Measurements from ENCODE around the gene NBPF1.
"Not testable (repeated sequence)": the region's sequence is repeated elsewhere in the genome, so short reads cannot be mapped to it uniquely, and the experiment has no call there.

The NBPF1 gene

GRCh38 chr1:16607853-16608815 lies 5.2 kb downstream of the NBPF1 start:
- DNase-seq (ENCODE audit: low spot score): not testable (repeated sequence)

GRCh38 chr1:16607433-16607851 lies 5.9 kb downstream of the NBPF1 start:
- no peak for DNase-seq (ENCODE audit: low spot score)

GRCh38 chr1:16606666-16607432 lies 6.5 kb downstream of the NBPF1 start:
- not testable (repeated sequence) for DNase-seq (ENCODE audit: low spot score)

GRCh38 chr1:16605532-16606505 lies 7.5 kb downstream of the NBPF1 start:
- no peak for DNase-seq (ENCODE audit: low spot score)

GRCh38 chr1:16605213-16605525 lies 8.2 kb downstream of the NBPF1 start:
- no peak for DNase-seq (ENCODE audit: low spot score)

- DNase-seq (ENCODE audit: low spot score): not testable (repeated sequence)
Measured at GRCh38 chr1:16604514-16605212, 8.7 kb downstream of the NBPF1 start.

- not testable (repeated sequence) for DNase-seq (ENCODE audit: low spot score)
Measured at GRCh38 chr1:16603623-16604022, 9.7 kb downstream of the NBPF1 start.

GRCh38 chr1:16602336-16603011 lies 10.9 kb downstream of the NBPF1 start:
- DNase-seq (ENCODE audit: low spot score): not testable (repeated sequence)

GRCh38 chr1:16600855-16601786 lies 12.2 kb downstream of the NBPF1 start:
- not testable (repeated sequence) for DNase-seq (ENCODE audit: low spot score)

GRCh38 chr1:16599326-16599725 lies 14.0 kb downstream of the NBPF1 start:
- not testable (repeated sequence) for DNase-seq (ENCODE audit: low spot score)

GRCh38 chr1:16595216-16595615 lies 18.1 kb downstream of the NBPF1 start:
- DNase-seq (ENCODE audit: low spot score): not testable (repeated sequence)

- not testable (repeated sequence) for DNase-seq (ENCODE audit: low spot score)
Measured at GRCh38 chr1:16591845-16592244, 21.5 kb downstream of the NBPF1 start.

GRCh38 chr1:16588081-16588480 lies 25.3 kb downstream of the NBPF1 start:
- not testable (repeated sequence) for DNase-seq (ENCODE audit: low spot score)

- not testable (repeated sequence) for DNase-seq (ENCODE audit: low spot score)
Measured at GRCh38 chr1:16587639-16588038, 25.7 kb downstream of the NBPF1 start.

- not testable (repeated sequence) for DNase-seq (ENCODE audit: low spot score)
Measured at GRCh38 chr1:16565324-16565723, 48.0 kb downstream of the NBPF1 start.

GRCh38 chr1:16561035-16561434 lies 52.3 kb downstream of the NBPF1 start:
- DNase-seq (ENCODE audit: low spot score): not testable (repeated sequence)

GRCh38 chr1:16560498-16560897 lies 52.9 kb downstream of the NBPF1 start:
- not testable (repeated sequence) for DNase-seq (ENCODE audit: low spot score)

- not testable (repeated sequence) for DNase-seq (ENCODE audit: low spot score)
Measured at GRCh38 chr1:16559688-16560087, 53.7 kb downstream of the NBPF1 start.

GRCh38 chr1:16557034-16557433 lies 56.3 kb downstream of the NBPF1 start:
- DNase-seq (ENCODE audit: low spot score): not testable (repeated sequence)

Data from SK-N-DZ (cell line).